Stomach smooth muscle (tissue), 2 donors: ENCODE results near the gene PRKCQ.

Experiments used
- H3K27ac ChIP-seq: one replicate; pipeline ENCODE4 v1.7.0; 2013; ENCODE audit warnings: mild to moderate bottlenecking, low read length, inconsistent platforms
- H3K27me3 ChIP-seq, 2 donors: one replicate each; pipeline ENCODE4 v1.7.0; 2013; ENCODE audit warnings: low read length in 2 of 2; ENCODE audit not compliant: insufficient read depth in 2 of 2, control insufficient read depth in 1 of 2
- H3K36me3 ChIP-seq, 2 donors: one replicate each; pipeline ENCODE4 v1.7.0; 2013; ENCODE audit warnings: low read length in 2 of 2; ENCODE audit not compliant: control insufficient read depth in 2 of 2, insufficient read depth in 2 of 2
- H3K4me1 ChIP-seq: one replicate; pipeline ENCODE4 v1.7.0; 2013; ENCODE audit warnings: low read length; ENCODE audit not compliant: control insufficient read depth, insufficient read depth
- H3K4me3 ChIP-seq, 2 donors: one replicate each; pipeline ENCODE4 v1.7.0; 2013; ENCODE audit warnings: low read length in 2 of 2
- H3K9ac ChIP-seq, 2 donors: one replicate each; pipeline ENCODE4 v1.7.0; 2013; ENCODE audit warnings: low read length in 2 of 2, mild to moderate bottlenecking in 1 of 2
- H3K9me3 ChIP-seq, 2 donors: one replicate each; pipeline ENCODE4 v1.7.0; 2013; ENCODE audit warnings: low read length in 2 of 2; ENCODE audit not compliant: control insufficient read depth in 2 of 2
- donor health status: healthy.
- donor health status: Pancreatic carcinoma.

The PRKCQ gene

DNA sequence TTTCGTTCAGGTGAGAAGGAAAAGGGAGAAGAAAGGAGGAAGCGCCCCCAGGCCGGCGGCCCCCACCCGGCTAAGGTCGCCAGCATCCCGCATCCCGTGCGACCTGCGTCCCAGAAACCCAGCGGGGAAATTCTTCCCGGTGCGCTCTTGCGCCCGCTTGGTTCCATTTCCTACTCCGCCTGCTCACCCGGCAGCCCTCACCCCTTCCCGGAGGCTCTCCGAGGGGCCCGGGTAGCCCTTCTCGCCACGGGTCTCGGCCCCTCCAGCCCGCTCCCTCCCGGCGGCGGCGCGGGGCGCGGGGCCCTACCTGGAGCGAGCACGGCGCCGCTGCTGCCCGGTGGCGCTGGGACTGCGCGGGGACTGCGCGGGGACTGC is at the start of gene PRKCQ:
Gene PRKCQ, minus strand, starts transcription at position 373 of the 375 bp plus-strand sequence. CDS start 65,141 bp downstream, outside the sequence.
- peak within 1 kb of the TSS; percentile 5 to 58 for H3K9ac ChIP-seq
- H3K36me3 ChIP-seq = no peaks in the 10 kb centered on the region
- peaks cover 10 to 16% of the 10 kb centered on the region in 2 donors for H3K27me3 ChIP-seq
- H3K27ac ChIP-seq = no peak within 1 kb of the TSS
- H3K4me1 ChIP-seq = peaks cover 6% of the 10 kb centered on the region
- H3K9me3 ChIP-seq = no peaks in the 10 kb centered on the region
- H3K4me3 ChIP-seq = peak within 1 kb of the TSS; percentile 71

DNA sequence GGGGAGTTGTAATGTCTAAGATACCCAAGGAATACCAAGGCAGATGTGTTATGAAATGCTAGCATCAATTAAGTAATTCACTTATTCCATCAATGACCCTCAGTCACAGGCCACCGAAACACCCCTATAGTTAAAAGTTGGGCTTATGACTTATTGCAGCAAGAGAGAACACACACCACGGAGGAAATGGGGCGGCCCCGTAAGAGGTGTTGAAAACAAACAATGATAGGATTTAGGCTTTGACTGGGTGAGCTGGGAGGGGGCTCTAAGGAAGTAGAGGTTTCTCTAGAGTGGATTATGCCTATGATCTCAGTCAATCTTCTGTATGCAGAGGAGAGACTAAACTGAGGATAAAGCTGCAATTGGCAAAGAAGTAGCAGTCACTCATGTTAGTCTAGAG is 45.4 kb upstream of the PRKCQ start:
- H3K9ac ChIP-seq = no peak overlapping the region
- no peaks in the 10 kb centered on the region for H3K9me3 ChIP-seq
- H3K36me3 ChIP-seq = no peaks in the 10 kb centered on the region
- H3K27ac ChIP-seq = no peak overlapping the region
- H3K4me3 ChIP-seq = no peak overlapping the region
- no peaks in the 10 kb centered on the region for H3K27me3 ChIP-seq
- no peaks in the 10 kb centered on the region for H3K4me1 ChIP-seq

DNA sequence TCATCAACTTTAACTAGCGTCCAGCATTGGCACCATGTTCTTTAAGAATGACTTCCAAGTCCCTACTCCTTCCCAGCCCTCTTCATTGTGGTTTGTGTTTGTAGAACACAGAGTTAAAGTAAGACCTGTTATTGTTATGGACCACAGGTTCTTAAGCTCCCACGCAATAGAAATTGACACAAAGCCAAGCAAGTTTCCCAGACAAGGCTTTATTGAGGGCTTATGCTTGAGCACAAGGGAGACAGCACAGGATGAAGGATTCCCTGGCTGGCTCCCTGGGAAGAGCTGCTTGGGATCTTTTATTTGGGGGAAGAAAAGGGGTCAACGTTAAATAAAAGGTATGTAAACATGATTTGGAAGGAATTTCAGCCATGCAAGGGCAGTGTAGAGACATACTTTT is 44.3 kb upstream of the PRKCQ start:
- no peaks in the 10 kb centered on the region for H3K4me1 ChIP-seq
- no peaks in the 10 kb centered on the region for H3K9me3 ChIP-seq
- H3K27ac ChIP-seq = no peak overlapping the region
- H3K27me3 ChIP-seq = no peaks in the 10 kb centered on the region
- H3K9ac ChIP-seq = no peak overlapping the region
- H3K36me3 ChIP-seq = no peaks in the 10 kb centered on the region
- H3K4me3 ChIP-seq = no peak overlapping the region

DNA sequence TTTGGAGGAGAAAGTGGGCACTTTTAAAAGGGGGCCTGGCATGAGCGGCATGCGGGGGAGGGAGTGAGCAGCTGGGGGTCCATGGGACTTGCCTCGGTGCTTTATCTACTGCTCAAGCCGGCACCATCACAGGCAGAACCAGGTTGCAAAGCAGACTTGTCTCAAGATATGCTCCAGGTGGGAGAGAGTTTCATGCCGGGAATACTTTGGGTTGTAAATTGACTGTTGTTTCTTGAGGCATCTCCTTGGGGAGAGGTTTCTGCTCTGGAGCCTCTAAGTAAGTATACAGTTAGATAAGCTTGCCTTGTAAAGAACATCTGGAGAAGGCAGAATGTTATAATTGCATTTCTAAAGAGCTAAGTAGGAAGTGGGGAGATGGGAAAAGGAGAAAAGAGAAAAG is 42.8 kb upstream of the PRKCQ start:
- H3K4me1 ChIP-seq = no peaks in the 10 kb centered on the region
- H3K27ac ChIP-seq = no peak overlapping the region
- no peak overlapping the region for H3K9ac ChIP-seq
- H3K9me3 ChIP-seq = no peaks in the 10 kb centered on the region
- no peaks in the 10 kb centered on the region for H3K36me3 ChIP-seq
- no peak overlapping the region for H3K4me3 ChIP-seq
- H3K27me3 ChIP-seq = no peaks in the 10 kb centered on the region

DNA sequence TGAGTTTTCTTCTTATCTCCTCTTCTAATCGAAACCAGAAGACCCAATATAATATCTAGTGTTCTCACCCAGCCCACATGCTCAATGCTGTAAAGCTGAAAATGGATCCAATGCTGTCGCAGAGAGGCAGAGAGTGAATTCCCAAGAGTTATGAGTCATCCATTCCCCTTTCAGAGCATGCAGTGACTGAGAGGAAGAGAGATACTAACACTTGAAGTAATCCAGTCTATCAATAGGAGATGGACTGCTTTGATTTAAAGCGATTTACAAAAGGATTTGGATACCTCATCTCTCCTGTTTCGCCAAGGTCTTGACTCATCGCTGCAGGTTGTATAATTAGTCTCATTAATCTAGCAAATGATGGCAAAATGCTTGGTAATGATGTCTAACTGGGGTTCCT is 41.5 kb upstream of the PRKCQ start:
- Histone ChIP-seq H3K27ac (no peak overlapping the region), H3K9me3 (no peaks in the 10 kb centered on the region), H3K9ac (no peak overlapping the region), H3K27me3 (no peaks in the 10 kb centered on the region), H3K4me1 (no peaks in the 10 kb centered on the region), H3K4me3 (no peak overlapping the region), H3K36me3 (no peaks in the 10 kb centered on the region)

DNA sequence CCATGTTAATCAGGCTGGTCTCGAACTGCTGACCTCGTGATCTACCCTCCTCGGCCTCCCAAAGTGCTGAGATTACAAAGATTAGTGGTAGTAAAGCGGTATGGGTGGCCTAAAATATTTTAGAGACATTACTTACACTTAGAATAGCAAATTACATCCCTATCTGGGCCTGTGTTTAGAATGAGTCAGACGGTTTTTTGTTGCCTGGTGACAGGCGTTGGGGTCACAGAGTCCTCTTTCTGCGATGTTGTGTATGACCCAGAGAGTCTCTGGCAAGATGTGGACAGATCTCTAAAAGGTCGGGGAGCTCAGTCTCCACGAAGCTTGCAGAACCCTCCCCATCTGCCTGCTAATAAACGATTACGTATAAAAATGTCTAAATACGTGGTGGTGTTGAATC is 39.6 kb upstream of the PRKCQ start:
- no peak overlapping the region for H3K27ac ChIP-seq
- H3K9ac ChIP-seq = no peak overlapping the region
- no peaks in the 10 kb centered on the region for H3K9me3 ChIP-seq
- no peaks in the 10 kb centered on the region for H3K36me3 ChIP-seq
- no peaks in the 10 kb centered on the region for H3K4me1 ChIP-seq
- no peak overlapping the region for H3K4me3 ChIP-seq
- peaks cover 0 to 2% of the 10 kb centered on the region in 2 donors for H3K27me3 ChIP-seq

GRCh38 chr10:6618340-6618739 is 38.3 kb upstream of the PRKCQ start:
- H3K4me1 ChIP-seq = no peaks in the 10 kb centered on the region
- H3K9ac ChIP-seq = no peak overlapping the region
- peaks cover 0 to 2% of the 10 kb centered on the region in 2 donors for H3K27me3 ChIP-seq
- H3K9me3 ChIP-seq = no peaks in the 10 kb centered on the region
- no peak overlapping the region for H3K27ac ChIP-seq
- no peaks in the 10 kb centered on the region for H3K36me3 ChIP-seq
- no peak overlapping the region for H3K4me3 ChIP-seq

DNA sequence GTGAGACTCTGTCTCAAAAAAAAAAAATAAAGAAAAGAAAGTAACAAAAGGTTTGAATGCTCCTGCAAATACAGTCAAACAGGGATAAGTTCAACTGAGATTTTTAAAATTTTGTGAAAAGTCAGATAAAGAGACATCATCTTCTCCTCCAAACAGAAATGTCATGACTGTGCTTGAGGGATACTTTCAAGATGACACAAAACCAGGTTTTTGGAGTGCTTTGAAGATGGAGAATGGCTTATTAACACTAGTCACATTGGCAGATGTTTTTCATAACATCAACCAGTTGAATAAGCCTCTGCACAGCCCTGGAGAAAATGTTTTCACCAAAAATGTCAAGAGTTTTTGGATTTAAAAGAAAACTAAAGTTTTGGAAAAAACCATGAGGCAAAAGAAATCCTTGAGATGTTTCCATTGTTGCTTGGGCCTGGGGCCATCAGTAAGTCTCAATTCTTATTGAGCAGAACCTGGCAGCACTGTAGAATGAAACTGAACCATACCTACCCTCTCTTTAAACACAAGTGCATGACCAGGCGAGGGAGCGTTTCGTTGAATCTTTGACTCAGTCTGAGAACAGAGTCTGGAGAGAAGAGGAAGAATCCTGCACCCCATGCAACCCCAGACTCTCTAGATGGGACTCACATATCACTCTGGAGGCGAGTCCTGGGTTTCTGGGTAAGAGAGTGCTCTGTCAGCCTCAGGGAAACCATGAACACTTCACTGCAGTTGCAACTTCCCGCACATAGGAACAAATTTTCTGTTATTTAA is 37.4 kb upstream of the PRKCQ start:
- Histone ChIP-seq H3K27me3 (peaks cover 0 to 2% of the 10 kb centered on the region in 2 donors), H3K9me3 (no peaks in the 10 kb centered on the region), H3K4me3 (no peak overlapping the region), H3K36me3 (no peaks in the 10 kb centered on the region), H3K9ac (no peak overlapping the region), H3K4me1 (no peaks in the 10 kb centered on the region), H3K27ac (no peak overlapping the region)

- no peaks in the 10 kb centered on the region for H3K4me1 ChIP-seq
- no peaks in the 10 kb centered on the region for H3K9me3 ChIP-seq
- peaks cover 0 to 2% of the 10 kb centered on the region in 2 donors for H3K27me3 ChIP-seq
- H3K27ac ChIP-seq = no peak overlapping the region
- no peak overlapping the region for H3K4me3 ChIP-seq
- H3K9ac ChIP-seq = no peak overlapping the region
- H3K36me3 ChIP-seq = no peaks in the 10 kb centered on the region
Observed at GRCh38 chr10:6615971-6616370, 35.9 kb upstream of the PRKCQ start.

- H3K27ac ChIP-seq = no peak overlapping the region
- H3K36me3 ChIP-seq = no peaks in the 10 kb centered on the region
Observed at GRCh38 chr10:6612371-6612770, 32.3 kb upstream of the PRKCQ start.

GRCh38 chr10:6610647-6611046 is 30.6 kb upstream of the PRKCQ start:
- Histone ChIP-seq H3K9ac (no peak overlapping the region), H3K4me1 (no peaks in the 10 kb centered on the region), H3K9me3 (peaks cover 0 to 7% of the 10 kb centered on the region in 2 donors), H3K36me3 (no peaks in the 10 kb centered on the region), H3K27me3 (peaks cover 0 to 2% of the 10 kb centered on the region in 2 donors), H3K4me3 (no peak overlapping the region), H3K27ac (no peak overlapping the region)

More at GRCh38 chr10:6612371-6612770, 32.3 kb upstream of the PRKCQ start:
- Histone ChIP-seq H3K4me1 (no peaks in the 10 kb centered on the region), H3K4me3 (no peak overlapping the region), H3K9me3 (peaks cover 0 to 7% of the 10 kb centered on the region in 2 donors), H3K27me3 (peaks cover 0 to 2% of the 10 kb centered on the region in 2 donors), H3K9ac (no peak overlapping the region)
